GM12878 (cell line): ENCODE measurements around the gene CA11. TPM values are rescaled to one million over a fixed set of nuclear protein-coding genes. Genes with fewer than 3 reads are reported as not detected.
A peak's percentile ranks its signal among the peaks of the same experiment; 100 is the strongest.

Source experiments
- ATF3 ChIP-seq: IDR thresholded peaks from 2 replicates; pipeline ENCODE4 v1.6.1; 2011; ENCODE audit warnings: low read depth, mild to moderate bottlenecking, low read length, moderate library complexity, borderline replicate concordance; ENCODE audit errors: extremely low read depth
- CBFB ChIP-seq: IDR thresholded peaks from 2 replicates; pipeline ENCODE4 v1.6.1; 2016; ENCODE audit warnings: antibody characterized with exemption, low read depth
- E2F4 ChIP-seq: IDR thresholded peaks from 2 replicates; pipeline ENCODE4 v1.6.1; 2012; ENCODE audit warnings: low read depth, low read length, improper control_type of control experiment
- EED ChIP-seq: sonication (generic); IDR thresholded peaks from 2 replicates; pipeline ENCODE4 v1.6.1; 2016; ENCODE audit warnings: antibody characterized with exemption, low read depth
- EGR1 ChIP-seq, 2 experiments: IDR thresholded peaks; 1 replicate in 1 of 2; 2 replicates in 1 of 2; pipeline ENCODE4 v1.6.1; 2011 to 2012; ENCODE audit warnings: low read depth in 2 of 2, low read length in 2 of 2, borderline replicate concordance in 1 of 2, mild to moderate bottlenecking in 1 of 2, moderate library complexity in 1 of 2
- EP300 ChIP-seq, 2 experiments: fragments of 150-350 bp in 1 of 2; IDR thresholded peaks; 2 replicates each; pipeline ENCODE4 v1.6.1; 2011 to 2012; ENCODE audit warnings: low read depth in 2 of 2, low read length in 2 of 2, borderline replicate concordance in 1 of 2, improper control_type of control experiment in 1 of 2, inconsistent platforms in 1 of 2; ENCODE audit not compliant: control insufficient read depth in 1 of 2
- FOS ChIP-seq: IDR thresholded peaks from 3 replicates; pipeline ENCODE4 v1.6.1; 2011; ENCODE audit warnings: borderline replicate concordance; ENCODE audit not compliant: insufficient read length; ENCODE audit errors: extremely low read depth
- IKZF2 ChIP-seq, 2 experiments: fragments of 450-650 bp; IDR thresholded peaks; 2 replicates each; pipeline ENCODE4 v1.6.1; 2017; ENCODE audit warnings: mild to moderate bottlenecking in 2 of 2, moderate library complexity in 2 of 2
- IRF5 ChIP-seq: fragments of 450-650 bp; IDR thresholded peaks from 2 replicates; pipeline ENCODE4 v1.6.1; 2017; ENCODE audit warnings: borderline replicate concordance
- JUND ChIP-seq: IDR thresholded peaks from 2 replicates; pipeline ENCODE4 v1.6.1; 2012; ENCODE audit warnings: low read depth, mild to moderate bottlenecking, low read length, improper control_type of control experiment, moderate library complexity
- MYC ChIP-seq: IDR thresholded peaks from 2 replicates; pipeline ENCODE4 v1.6.1; 2011; ENCODE audit warnings: mild to moderate bottlenecking, low read length, moderate library complexity, inconsistent platforms; ENCODE audit not compliant: insufficient read depth, insufficient replicate concordance, insufficient read length, severe bottlenecking
- PBX3 ChIP-seq: IDR thresholded peaks from 2 replicates; pipeline ENCODE4 v1.6.1; 2011; ENCODE audit warnings: mild to moderate bottlenecking, low read depth, low read length, moderate library complexity; ENCODE audit not compliant: insufficient replicate concordance
- PML ChIP-seq: IDR thresholded peaks from 2 replicates; pipeline ENCODE4 v1.6.1; 2012; ENCODE audit warnings: low read length, inconsistent platforms
- POU2F2 ChIP-seq: IDR thresholded peaks from 3 replicates; pipeline ENCODE4 v1.6.1; 2011; ENCODE audit warnings: low read depth, mild to moderate bottlenecking, low read length, borderline replicate concordance
- RAD21 ChIP-seq: IDR thresholded peaks from 2 replicates; pipeline ENCODE4 v1.6.1; 2011; ENCODE audit warnings: mild to moderate bottlenecking, low read depth, low read length, moderate library complexity; ENCODE audit not compliant: insufficient read depth
- REST ChIP-seq: IDR thresholded peaks from 2 replicates; pipeline ENCODE4 v1.6.1; 2012; ENCODE audit warnings: mild to moderate bottlenecking, low read depth, low read length
- SRF ChIP-seq, 2 experiments: IDR thresholded peaks; 2 replicates each; pipeline ENCODE4 v1.6.1; 2011; ENCODE audit warnings: low read depth in 2 of 2, low read length in 2 of 2, mild to moderate bottlenecking in 1 of 2, moderate library complexity in 1 of 2
- WRNIP1 ChIP-seq: IDR thresholded peaks from 2 replicates; pipeline ENCODE4 v1.6.1; 2011; ENCODE audit warnings: low read depth, low read length, improper control_type of control experiment, borderline replicate concordance
- YY1 ChIP-seq: IDR thresholded peaks from 2 replicates; pipeline ENCODE4 v1.6.1; 2011; ENCODE audit warnings: low read depth, mild to moderate bottlenecking, low read length
- ZNF384 ChIP-seq: IDR thresholded peaks from 2 replicates; pipeline ENCODE4 v1.6.1; 2012; ENCODE audit warnings: low read depth, mild to moderate bottlenecking, low read length, improper control_type of control experiment, borderline replicate concordance
- polyA plus RNA-seq, 11 experiments: library from polyadenylated mRNA; depleted of rRNA in 4 of 11; unstranded in 6 of 11; stranded (reverse) in 5 of 11; fragments of >200 nt; fragmentation: Nextera tagmentation in 4 of 11; fragmentation: Illumina TruSeq in 1 of 11; extraction: Ambion mirVana in 4 of 11; extraction: Trizol in 1 of 11; gene quantifications; 1 replicate in 1 of 11; 2 replicates in 10 of 11; pipeline versions ENCODE4 v1.2.1 to v1.2.3, GENCODE V29; 2011 to 2016; ENCODE audit warnings: inconsistent platforms in 2 of 11, missing spikeins in 2 of 11, low read depth in 1 of 11
- total RNA-seq, 4 experiments: library from RNA; depleted of rRNA in 3 of 4; stranded (reverse); fragments of >200 nt in 3 of 4; fragmentation: Illumina TruSeq in 1 of 4; extraction: Trizol in 1 of 4; gene quantifications; 2 replicates each; pipeline versions ENCODE4 v1.2.1 to v1.2.3, GENCODE V29; 2013 to 2021

Gene CA11
- total and polyA plus RNA-seq, 10 of the 15 experiments (the other 5 are each of a cell fraction or from before 2014, with no cell fraction given), result 1.7 to 7.5 (median 2.4) TPM

GRCh38 chr19:48633148-48634035 lies 12.6 kb downstream of the CA11 start (continued):
- TF ChIP-seq REST (no peak), YY1 (no peak), EGR1 (IDR thresholded peaks at IDR 0.05; ENCODE audit: borderline replicate concordance in 1 of 2, low read depth in 2 of 2, low read length in 2 of 2) (no peak), SRF (IDR thresholded peaks at IDR 0.05; ENCODE audit: low read depth in 2 of 2, low read length in 2 of 2) (no peak), POU2F2 (no peak), WRNIP1 (no peak), ZNF384 (no peak), PBX3 (no peak), EED (no peak), IRF5 (no peak), RAD21 (no peak), PML (no peak), FOS (no peak), IKZF2 (IDR thresholded peaks at IDR 0.05) (0 out of 4 replicates have a peak, but pooled peaks of 1 of the 2 experiments have one; percentile 16), MYC (no peak), E2F4 (no peak), JUND (no peak), ATF3 (no peak), EP300 (IDR thresholded peaks at IDR 0.05; ENCODE audit: borderline replicate concordance in 1 of 2, control insufficient read depth in 1 of 2, low read depth in 2 of 2, low read length in 2 of 2) (no peak), CBFB (no peak)
